Neutrophil (primary cell): ENCODE data around the gene ZNF669.

ENCODE experiments used
- H3K27ac ChIP-seq: fragments of 200-600 bp; sonication (generic); 2 replicates; pipeline ENCODE4 v1.5.1; 2016; ENCODE audit warnings: mild to moderate bottlenecking, moderate library complexity
- H3K27me3 ChIP-seq: fragments of 200-600 bp; sonication (generic); 2 replicates; pipeline ENCODE4 v1.6.0; 2016; ENCODE audit warnings: mild to moderate bottlenecking
- H3K36me3 ChIP-seq: fragments of 200-600 bp; sonication (generic); 2 replicates; pipeline ENCODE4 v1.5.1; 2017
- H3K4me1 ChIP-seq, 2 experiments: fragments of 200-600 bp in 1 of 2; sonication (generic) in 1 of 2; 1 replicate in 1 of 2; 2 replicates in 1 of 2; pipeline versions ENCODE4 v1.5.1 to v1.6.1; 2013 to 2016; ENCODE audit warnings: low read depth in 1 of 2, low read length in 1 of 2, mild to moderate bottlenecking in 1 of 2, moderate library complexity in 1 of 2; ENCODE audit not compliant: control insufficient read depth in 1 of 2, insufficient read depth in 1 of 2
- H3K4me3 ChIP-seq, 2 experiments: fragments of 200-600 bp in 1 of 2; sonication (generic) in 1 of 2; 1 replicate in 1 of 2; 2 replicates in 1 of 2; pipeline ENCODE4 v1.5.1; 2013 to 2016; ENCODE audit warnings: low read depth in 1 of 2, low read length in 1 of 2, mild to moderate bottlenecking in 1 of 2, moderate library complexity in 1 of 2
- H3K9me3 ChIP-seq: fragments of 200-600 bp; sonication (generic); 2 replicates; pipeline ENCODE4 v1.5.1; 2016
- TF ChIP-seq, protein P1 (sequence below): fragments of 200-600 bp; sonication (generic); IDR thresholded peaks from 2 replicates; pipeline ENCODE4 v1.5.1; 2016; ENCODE audit warnings: antibody characterized with exemption

Gene ZNF669

DNA sequence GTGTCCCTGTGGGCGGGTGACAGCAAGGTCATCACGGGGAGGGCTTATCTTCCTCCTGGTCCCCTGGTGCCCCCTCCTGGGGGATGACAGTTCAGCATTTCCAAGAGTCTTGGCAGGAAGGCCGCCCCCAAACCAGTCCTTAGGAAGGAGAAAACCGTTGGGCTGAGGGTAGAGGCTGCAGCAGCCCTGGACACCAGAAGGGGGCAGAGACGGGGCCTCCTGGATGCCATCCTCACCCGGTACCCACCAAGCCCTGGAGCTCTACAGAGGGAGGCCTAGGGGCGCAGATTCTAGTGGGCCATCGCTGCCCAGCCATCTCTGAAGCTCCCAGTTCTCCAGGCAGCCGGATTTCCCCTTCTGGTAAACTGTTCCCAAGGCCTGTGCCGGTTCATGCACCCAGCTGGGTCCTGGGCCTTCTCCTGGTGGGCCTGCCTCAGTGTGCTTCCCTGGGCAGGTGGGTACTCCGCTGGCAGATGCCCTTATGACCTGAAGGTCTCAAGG is 14.8 kb upstream of the ZNF669 start:
- H3K4me1 ChIP-seq, result no peaks in the 10 kb centered on the region
- peaks cover 12% of the 10 kb centered on the region for H3K27me3 ChIP-seq
- no peak overlapping the region for H3K27ac ChIP-seq
- no peaks in the 10 kb centered on the region for H3K9me3 ChIP-seq
- TF ChIP-seq, protein P1, sequence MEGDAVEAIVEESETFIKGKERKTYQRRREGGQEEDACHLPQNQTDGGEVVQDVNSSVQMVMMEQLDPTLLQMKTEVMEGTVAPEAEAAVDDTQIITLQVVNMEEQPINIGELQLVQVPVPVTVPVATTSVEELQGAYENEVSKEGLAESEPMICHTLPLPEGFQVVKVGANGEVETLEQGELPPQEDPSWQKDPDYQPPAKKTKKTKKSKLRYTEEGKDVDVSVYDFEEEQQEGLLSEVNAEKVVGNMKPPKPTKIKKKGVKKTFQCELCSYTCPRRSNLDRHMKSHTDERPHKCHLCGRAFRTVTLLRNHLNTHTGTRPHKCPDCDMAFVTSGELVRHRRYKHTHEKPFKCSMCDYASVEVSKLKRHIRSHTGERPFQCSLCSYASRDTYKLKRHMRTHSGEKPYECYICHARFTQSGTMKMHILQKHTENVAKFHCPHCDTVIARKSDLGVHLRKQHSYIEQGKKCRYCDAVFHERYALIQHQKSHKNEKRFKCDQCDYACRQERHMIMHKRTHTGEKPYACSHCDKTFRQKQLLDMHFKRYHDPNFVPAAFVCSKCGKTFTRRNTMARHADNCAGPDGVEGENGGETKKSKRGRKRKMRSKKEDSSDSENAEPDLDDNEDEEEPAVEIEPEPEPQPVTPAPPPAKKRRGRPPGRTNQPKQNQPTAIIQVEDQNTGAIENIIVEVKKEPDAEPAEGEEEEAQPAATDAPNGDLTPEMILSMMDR, result no peak
- no peaks in the 10 kb centered on the region for H3K36me3 ChIP-seq
- H3K4me3 ChIP-seq, result no peak overlapping the region

DNA sequence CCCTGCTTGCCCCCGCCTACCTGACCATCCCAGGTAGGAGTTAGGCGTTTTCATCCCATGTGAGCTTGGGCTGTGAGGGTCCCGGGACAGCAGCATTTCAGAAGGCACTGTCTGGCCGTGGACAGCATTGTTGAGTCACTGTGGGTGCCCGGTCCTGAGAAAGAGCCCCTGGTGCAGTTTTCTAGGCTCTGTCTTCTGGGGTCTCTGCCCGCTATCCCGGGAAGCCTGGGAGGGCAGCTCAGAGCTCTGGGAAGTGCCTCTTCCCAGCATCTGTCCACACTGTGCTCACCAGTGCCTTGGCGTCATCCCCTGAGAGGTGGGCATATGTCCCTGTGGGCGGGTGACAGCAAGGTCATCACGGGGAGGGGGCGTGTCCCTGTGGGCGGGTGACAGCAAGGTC is 11.4 kb upstream of the ZNF669 start:
- Histone ChIP-seq H3K9me3 (no peaks in the 10 kb centered on the region), H3K4me3 (no peak overlapping the region), H3K36me3 (no peaks in the 10 kb centered on the region), H3K27me3 (peaks cover 46% of the 10 kb centered on the region), H3K27ac (no peak overlapping the region), H3K4me1 (peaks cover 11 to 18% of the 10 kb centered on the region in 2 experiments)
- TF ChIP-seq, protein P1, result no peak

DNA sequence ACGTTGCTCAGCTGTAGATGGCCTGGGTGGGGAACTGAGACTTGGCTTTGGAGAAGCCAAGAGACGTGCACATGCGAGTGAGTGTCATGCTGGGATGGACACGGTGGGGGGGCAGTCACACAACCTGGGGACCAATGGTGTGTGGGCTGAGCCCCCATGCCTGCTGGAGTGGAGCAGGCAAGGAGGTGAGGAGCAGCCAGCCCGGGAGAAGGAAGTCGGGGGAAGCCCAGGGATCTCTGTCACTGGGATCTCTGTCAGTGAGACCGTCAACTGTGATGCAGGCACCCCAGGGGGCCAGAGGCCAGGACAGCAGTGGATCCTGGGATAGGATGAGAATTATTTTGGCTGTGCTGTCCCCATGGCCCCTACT is 11.0 kb upstream of the ZNF669 start:
- TF ChIP-seq, protein P1, result no peak
- Histone ChIP-seq H3K36me3 (no peaks in the 10 kb centered on the region), H3K27me3 (peaks cover 51% of the 10 kb centered on the region), H3K9me3 (no peaks in the 10 kb centered on the region), H3K4me1 (peaks cover 11 to 18% of the 10 kb centered on the region in 2 experiments), H3K27ac (no peak overlapping the region), H3K4me3 (no peak overlapping the region)

DNA sequence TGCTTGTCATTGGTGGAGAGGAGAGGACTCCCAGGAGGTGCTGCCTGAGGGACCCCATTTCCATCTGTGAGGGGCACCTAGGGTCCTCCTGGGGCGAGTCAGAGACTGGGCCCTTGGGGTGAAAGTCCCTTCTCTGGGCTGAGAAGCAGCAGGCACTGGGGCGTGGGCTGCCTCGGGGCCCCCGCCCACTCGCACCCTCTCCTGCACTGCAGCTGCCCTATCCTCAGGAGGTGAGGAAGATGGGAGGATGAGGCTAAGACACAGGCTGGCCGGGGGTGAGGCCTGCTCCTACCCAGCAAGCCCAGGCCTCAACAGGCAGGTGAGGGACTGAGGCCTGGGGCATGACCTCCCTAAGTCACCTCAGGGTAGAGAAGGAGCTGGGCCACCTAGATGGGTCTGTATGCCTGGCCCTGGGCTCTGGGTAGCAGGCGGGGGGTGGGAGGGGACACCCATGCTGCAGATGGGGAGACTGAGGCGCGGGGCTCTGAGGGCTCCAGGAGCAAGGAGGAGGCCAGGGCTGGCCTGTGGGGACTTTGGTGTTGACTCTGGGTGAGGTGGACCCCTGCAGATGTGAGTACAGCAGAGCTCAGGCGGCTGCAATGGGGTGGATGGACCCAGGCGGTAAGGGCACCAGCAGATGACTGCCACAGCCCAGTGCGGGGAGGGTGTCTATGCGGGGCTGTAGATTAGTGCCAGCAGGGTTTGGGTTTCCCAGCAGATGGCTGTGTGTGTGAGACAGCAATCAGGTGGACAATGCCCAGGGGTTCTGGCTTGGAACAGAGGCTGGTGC is 10.4 kb upstream of the ZNF669 start:
- Histone ChIP-seq H3K27ac (no peak overlapping the region), H3K9me3 (no peaks in the 10 kb centered on the region), H3K4me3 (no peak overlapping the region), H3K4me1 (peaks cover 11 to 18% of the 10 kb centered on the region in 2 experiments), H3K36me3 (no peaks in the 10 kb centered on the region), H3K27me3 (peaks cover 56% of the 10 kb centered on the region)
- TF ChIP-seq, protein P1, result no peak

DNA sequence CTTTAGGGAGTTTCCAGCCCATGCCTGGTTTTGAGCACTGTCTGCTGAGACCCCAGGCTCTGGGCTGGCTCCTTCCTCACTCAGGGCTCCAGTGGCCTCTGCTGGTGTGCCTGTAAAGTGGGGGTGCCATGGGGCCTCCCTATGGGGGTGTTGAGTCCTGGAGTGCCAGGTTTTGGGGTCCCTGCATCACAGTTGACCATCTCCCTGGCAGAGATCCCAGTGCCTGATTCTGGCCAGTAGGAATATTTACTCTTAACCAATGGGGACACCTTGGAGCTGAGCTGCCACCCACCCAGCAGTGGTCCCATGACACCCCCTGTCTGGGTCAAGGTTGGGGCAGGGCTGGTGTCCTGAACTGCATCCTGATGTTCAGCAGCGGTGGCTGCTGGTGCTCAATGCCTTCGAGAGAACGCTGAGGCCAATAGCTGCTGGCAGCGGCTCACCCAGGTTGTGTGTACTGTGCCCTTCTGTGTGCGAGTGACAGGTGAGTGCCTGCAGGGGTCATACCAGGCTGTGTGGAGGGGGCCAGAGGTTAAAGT is 9.6 kb upstream of the ZNF669 start:
- Histone ChIP-seq H3K9me3 (no peaks in the 10 kb centered on the region), H3K27ac (no peak overlapping the region), H3K36me3 (no peaks in the 10 kb centered on the region), H3K4me3 (no peak overlapping the region), H3K27me3 (peaks cover 64% of the 10 kb centered on the region), H3K4me1 (peaks cover 11 to 18% of the 10 kb centered on the region in 2 experiments)
- TF ChIP-seq, protein P1, result no peak
